A204.1 (cell line): ENCODE measurements around the gene VENTX.
"Not testable (repeated sequence)": the region's sequence is repeated elsewhere in the genome, so short reads cannot be mapped to it uniquely, and the experiment has no call there.

Source experiments
- FAIRE-seq: peaks from 2 replicates; lab custom pipeline; 2012; peaks lifted over from hg19 to GRCh38; lab: Jason Lieb, UNC

VENTX gene

GRCh38 chr10:133258818-133259601, 21.4 kb downstream of the VENTX start:
- FAIRE-seq = no peak

DNA sequence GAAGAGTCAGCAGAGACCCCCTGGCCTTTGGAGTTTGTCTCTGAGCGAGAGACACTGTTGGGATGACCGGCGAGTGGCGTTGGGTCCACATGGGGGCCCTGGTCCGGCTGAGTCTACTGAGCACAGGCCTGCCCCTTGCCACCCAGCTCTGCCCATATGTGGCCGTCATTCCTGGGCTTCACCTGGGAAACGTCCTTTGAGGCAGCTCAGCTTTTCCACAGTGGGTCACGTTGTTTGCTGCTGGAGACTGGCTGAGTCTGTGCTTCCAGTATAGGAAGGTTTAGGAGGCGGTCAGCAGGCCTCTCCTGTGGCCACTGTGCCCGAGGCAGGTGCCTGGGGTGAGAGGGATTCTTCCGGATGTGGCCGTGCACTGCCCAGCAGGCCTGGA, 21.9 kb downstream of the VENTX start:
- FAIRE-seq = no peak

GRCh38 chr10:133260895-133261725, 23.5 kb downstream of the VENTX start:
- no peak for FAIRE-seq

DNA sequence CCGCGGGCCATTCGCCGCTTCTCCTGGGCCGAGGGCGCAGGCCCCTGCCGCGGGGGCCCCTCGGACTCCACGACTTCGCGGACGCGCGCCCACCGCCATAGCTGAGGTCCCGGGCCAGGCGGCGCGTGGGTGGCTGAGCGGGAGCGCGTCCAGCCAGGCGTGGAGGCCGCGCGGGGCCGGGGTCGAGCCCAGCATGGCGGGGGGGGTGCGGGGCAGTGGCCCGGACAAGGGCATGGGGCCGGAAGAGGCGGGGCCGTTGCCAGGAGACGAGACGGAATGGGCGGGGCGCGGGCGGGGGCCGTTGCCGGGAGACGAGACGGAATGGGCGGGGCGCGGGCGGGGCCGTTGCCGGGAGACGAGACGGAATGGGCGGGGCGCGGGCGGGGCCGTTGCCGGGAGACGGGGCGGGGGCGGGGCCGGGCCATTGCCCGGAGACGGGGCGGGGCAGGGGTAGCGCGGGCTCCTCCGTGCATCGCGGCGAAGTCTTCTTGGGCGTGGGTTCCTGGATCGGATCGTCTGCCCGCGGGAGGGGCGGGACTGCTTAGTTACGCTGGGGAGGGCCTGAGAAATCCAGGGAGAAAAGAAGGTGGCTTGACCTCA, 24.2 kb downstream of the VENTX start:
- no peak for FAIRE-seq

DNA sequence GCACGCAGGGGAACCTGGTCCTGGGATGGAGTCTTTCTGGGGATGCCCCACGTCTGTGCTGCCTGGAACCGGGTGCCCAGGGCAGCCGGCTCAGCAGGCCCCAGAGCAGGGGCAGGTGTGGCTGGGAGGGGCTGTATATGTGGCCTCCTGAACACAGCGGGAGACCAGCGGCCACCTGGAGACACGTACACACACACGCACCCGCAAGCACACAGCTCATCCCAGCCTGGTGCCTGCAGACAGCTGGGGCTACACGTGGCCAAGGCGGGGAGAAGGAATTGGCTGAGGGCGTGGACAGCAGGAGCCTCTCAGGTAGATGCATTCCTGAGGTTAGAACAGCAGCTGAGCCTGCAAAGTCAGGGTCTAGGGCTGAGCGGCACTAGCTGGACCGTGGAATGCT, 25.0 kb downstream of the VENTX start:
- no peak for FAIRE-seq

- FAIRE-seq = no peak
These were observed 26.0 kb downstream of the VENTX start for GRCh38 chr10:133263674-133264073.

DNA sequence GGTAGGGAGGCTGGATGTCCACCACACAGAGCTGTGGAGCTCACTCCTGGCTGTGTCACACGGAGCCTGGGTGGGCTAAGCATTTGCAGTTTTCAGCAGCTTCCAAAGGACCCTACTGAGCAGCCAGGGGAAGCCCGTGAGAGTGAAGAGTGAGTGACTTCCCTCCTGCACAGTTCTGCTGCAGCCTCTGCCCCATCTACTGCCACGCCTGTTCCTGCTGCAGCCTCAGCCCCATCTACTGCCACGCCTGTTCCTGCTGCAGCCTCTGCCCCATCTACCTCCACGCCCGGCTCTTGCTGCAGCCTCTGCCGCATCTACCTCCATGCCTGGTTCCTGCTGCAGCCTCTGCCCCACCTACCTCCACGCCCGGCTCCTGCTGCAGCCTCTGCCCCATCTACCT, 26.8 kb downstream of the VENTX start:
- no peak for FAIRE-seq

GRCh38 chr10:133265052-133265451, 27.4 kb downstream of the VENTX start:
- not testable (repeated sequence) for FAIRE-seq

- FAIRE-seq = no peak
These were observed 28.6 kb downstream of the VENTX start for GRCh38 chr10:133266056-133266795.

- FAIRE-seq = no peak
These were observed 29.6 kb downstream of the VENTX start for GRCh38 chr10:133267293-133267692.

- no peak for FAIRE-seq
These were observed 30.2 kb downstream of the VENTX start for GRCh38 chr10:133267829-133268228.

DNA sequence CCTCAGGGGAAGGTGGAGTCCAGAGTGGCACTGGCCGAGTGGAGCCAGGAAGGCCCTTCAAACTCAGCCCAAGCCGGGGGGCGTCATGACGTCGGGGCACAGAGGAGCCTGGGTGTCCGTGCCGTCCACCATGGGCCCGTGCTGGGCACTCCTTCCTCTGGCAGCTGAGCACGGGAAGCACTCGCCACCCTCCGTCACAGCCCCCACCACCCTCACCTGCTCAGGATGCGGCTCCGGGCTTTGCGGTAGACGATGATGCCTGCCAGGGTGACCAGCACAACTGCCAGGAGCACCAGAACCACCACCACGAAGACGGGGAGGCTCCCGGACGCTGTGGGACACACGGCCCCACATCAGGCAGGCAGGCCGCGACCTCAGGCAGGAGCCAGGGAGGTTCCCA, 30.9 kb downstream of the VENTX start:
- FAIRE-seq = no peak

- FAIRE-seq = no peak
These were observed 31.7 kb downstream of the VENTX start for GRCh38 chr10:133269367-133269766.

GRCh38 chr10:133270204-133270603, 32.5 kb downstream of the VENTX start:
- no peak for FAIRE-seq

GRCh38 chr10:133270773-133271297, 33.2 kb downstream of the VENTX start:
- no peak for FAIRE-seq

DNA sequence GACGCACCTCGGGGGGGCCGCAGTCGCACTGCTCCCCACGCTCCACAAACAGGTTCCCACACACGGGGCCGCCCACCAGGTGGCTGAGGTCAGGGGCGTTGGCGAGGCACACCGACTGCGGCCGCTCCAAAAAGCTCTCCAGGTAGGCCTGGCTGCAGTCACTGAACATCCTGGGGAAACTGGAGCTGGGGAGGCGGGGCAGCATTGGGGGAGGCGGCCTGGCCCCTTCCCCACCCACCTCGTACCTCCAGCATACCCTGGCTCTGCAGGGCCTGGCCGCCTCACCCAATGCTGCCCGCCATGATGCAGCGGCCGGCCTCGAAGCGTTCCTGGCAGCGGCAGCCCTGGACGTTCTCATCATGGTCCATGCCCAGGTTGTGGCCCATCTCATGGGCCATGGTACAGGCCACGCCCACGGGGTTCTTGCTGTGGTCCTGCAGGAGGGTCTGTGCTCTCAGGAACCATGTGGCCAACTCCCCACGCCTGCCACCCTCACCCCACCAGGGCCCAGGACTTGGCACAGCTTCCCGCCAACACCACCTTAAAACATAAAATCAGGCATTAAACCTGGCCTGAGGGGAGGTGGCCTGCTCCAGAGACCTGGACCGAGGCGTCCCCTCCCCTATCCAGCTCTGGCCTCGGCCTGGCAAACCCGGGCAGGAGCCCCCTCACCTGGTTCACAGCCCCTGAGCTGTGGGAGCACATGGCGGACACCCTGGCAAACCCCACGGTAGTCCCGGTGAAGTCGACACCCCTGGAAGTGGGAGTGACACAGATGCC, 34.1 kb downstream of the VENTX start:
- no peak for FAIRE-seq

DNA sequence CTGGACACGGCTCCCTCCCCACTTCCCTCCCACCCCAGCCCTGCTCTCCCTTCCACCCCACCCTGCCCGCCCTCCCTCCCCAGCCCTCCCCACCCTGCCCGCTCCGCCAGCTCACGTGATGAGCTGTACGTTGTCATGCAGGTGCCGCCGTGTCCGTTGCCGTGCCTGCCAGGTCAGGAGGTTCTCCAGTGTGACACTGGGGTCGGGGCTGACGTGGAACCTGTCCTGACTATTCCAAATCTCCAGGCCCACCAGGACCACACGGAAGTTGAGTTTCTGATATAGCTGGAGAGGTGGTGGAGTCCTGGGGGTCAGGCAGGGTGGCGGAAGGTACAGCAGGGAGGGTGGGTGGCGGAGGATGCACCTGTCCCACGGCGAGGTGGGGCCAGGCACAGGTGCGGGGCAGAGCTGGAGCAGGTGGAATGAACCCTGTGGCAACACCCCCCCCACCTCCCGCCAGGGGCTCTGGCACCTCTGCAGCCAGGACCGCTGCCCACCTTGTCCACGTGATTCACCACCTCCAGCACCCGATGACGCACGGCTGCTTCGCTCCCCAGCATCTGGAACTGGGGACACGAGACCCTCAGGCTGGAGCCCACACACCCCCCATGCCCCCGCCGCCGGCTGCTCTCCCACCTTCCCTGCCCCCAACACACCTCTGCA, 34.8 kb downstream of the VENTX start:
- FAIRE-seq = no peak

GRCh38 chr10:133272964-133273420, 35.3 kb downstream of the VENTX start:
- FAIRE-seq = no peak

DNA sequence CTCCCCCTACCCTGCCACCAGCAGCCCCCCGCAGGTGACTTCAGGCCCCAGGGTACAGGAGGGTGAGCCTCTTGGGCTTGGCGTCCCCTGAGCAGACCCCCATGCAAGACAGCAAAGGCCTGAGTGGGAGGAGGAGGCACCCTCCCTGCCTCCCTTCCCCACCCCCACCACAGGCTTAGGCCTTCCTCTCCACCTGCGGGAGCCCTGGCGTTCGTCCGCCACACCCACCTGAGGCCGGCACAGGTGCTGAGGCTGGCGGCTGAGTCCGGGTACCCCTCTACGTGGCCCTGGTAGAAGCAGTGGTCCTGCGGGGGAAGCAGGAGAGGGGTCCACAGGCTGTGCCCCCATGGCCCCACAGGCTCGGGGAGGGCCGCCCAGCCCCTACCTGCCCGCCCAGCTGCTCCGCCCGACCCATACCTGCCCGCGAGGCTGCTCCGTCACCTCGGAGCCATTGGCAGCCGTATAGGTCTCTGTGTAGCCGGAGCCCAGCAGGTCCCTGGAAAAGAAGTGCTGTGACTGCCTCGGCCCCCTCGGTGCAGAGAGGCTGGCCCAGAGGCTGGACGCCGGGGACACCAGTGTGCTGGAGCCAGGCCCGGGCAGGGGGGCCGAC, 36.0 kb downstream of the VENTX start:
- FAIRE-seq = no peak
